ENCODE results near the gene EIF2B2.

DNA sequence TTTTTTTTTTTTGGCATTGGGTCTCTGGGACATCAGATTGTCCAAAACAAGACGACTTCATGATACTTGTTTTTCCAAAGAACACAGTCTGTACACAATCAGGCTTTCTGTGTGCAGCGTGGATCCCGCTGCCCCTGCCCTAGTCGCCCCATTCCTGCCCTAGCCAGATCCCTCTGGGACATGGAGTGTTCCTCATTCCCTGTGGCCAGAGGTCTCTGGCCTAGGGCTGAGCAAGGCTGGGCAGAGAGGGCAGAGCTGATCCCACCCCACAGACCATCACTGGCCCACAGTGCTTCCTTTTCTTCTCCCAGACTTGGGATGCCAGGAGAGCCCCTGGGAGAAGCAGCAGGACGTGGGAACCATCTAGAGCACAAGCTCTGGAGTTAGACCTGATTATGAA, 20.9 kb upstream of the EIF2B2 start:
- TF ChIP-seq, protein P1, sequence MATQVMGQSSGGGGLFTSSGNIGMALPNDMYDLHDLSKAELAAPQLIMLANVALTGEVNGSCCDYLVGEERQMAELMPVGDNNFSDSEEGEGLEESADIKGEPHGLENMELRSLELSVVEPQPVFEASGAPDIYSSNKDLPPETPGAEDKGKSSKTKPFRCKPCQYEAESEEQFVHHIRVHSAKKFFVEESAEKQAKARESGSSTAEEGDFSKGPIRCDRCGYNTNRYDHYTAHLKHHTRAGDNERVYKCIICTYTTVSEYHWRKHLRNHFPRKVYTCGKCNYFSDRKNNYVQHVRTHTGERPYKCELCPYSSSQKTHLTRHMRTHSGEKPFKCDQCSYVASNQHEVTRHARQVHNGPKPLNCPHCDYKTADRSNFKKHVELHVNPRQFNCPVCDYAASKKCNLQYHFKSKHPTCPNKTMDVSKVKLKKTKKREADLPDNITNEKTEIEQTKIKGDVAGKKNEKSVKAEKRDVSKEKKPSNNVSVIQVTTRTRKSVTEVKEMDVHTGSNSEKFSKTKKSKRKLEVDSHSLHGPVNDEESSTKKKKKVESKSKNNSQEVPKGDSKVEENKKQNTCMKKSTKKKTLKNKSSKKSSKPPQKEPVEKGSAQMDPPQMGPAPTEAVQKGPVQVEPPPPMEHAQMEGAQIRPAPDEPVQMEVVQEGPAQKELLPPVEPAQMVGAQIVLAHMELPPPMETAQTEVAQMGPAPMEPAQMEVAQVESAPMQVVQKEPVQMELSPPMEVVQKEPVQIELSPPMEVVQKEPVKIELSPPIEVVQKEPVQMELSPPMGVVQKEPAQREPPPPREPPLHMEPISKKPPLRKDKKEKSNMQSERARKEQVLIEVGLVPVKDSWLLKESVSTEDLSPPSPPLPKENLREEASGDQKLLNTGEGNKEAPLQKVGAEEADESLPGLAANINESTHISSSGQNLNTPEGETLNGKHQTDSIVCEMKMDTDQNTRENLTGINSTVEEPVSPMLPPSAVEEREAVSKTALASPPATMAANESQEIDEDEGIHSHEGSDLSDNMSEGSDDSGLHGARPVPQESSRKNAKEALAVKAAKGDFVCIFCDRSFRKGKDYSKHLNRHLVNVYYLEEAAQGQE (IDR thresholded peaks at IDR 0.05; ENCODE audit: unreplicated experiment), result no peak
- TF ChIP-seq, protein P2, sequence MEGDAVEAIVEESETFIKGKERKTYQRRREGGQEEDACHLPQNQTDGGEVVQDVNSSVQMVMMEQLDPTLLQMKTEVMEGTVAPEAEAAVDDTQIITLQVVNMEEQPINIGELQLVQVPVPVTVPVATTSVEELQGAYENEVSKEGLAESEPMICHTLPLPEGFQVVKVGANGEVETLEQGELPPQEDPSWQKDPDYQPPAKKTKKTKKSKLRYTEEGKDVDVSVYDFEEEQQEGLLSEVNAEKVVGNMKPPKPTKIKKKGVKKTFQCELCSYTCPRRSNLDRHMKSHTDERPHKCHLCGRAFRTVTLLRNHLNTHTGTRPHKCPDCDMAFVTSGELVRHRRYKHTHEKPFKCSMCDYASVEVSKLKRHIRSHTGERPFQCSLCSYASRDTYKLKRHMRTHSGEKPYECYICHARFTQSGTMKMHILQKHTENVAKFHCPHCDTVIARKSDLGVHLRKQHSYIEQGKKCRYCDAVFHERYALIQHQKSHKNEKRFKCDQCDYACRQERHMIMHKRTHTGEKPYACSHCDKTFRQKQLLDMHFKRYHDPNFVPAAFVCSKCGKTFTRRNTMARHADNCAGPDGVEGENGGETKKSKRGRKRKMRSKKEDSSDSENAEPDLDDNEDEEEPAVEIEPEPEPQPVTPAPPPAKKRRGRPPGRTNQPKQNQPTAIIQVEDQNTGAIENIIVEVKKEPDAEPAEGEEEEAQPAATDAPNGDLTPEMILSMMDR (conservative IDR thresholded peaks at IDR 0.05; ENCODE audit: low read depth in 2 of 2), result no peak
- no peak for TF ChIP-seq EZH2phosphoT487 (IDR thresholded peaks at IDR 0.05; ENCODE audit: unreplicated experiment)
- TF ChIP-seq NANOG (IDR thresholded peaks at IDR 0.05; ENCODE audit: borderline replicate concordance), result no peak
- TF ChIP-seq, protein P3, sequence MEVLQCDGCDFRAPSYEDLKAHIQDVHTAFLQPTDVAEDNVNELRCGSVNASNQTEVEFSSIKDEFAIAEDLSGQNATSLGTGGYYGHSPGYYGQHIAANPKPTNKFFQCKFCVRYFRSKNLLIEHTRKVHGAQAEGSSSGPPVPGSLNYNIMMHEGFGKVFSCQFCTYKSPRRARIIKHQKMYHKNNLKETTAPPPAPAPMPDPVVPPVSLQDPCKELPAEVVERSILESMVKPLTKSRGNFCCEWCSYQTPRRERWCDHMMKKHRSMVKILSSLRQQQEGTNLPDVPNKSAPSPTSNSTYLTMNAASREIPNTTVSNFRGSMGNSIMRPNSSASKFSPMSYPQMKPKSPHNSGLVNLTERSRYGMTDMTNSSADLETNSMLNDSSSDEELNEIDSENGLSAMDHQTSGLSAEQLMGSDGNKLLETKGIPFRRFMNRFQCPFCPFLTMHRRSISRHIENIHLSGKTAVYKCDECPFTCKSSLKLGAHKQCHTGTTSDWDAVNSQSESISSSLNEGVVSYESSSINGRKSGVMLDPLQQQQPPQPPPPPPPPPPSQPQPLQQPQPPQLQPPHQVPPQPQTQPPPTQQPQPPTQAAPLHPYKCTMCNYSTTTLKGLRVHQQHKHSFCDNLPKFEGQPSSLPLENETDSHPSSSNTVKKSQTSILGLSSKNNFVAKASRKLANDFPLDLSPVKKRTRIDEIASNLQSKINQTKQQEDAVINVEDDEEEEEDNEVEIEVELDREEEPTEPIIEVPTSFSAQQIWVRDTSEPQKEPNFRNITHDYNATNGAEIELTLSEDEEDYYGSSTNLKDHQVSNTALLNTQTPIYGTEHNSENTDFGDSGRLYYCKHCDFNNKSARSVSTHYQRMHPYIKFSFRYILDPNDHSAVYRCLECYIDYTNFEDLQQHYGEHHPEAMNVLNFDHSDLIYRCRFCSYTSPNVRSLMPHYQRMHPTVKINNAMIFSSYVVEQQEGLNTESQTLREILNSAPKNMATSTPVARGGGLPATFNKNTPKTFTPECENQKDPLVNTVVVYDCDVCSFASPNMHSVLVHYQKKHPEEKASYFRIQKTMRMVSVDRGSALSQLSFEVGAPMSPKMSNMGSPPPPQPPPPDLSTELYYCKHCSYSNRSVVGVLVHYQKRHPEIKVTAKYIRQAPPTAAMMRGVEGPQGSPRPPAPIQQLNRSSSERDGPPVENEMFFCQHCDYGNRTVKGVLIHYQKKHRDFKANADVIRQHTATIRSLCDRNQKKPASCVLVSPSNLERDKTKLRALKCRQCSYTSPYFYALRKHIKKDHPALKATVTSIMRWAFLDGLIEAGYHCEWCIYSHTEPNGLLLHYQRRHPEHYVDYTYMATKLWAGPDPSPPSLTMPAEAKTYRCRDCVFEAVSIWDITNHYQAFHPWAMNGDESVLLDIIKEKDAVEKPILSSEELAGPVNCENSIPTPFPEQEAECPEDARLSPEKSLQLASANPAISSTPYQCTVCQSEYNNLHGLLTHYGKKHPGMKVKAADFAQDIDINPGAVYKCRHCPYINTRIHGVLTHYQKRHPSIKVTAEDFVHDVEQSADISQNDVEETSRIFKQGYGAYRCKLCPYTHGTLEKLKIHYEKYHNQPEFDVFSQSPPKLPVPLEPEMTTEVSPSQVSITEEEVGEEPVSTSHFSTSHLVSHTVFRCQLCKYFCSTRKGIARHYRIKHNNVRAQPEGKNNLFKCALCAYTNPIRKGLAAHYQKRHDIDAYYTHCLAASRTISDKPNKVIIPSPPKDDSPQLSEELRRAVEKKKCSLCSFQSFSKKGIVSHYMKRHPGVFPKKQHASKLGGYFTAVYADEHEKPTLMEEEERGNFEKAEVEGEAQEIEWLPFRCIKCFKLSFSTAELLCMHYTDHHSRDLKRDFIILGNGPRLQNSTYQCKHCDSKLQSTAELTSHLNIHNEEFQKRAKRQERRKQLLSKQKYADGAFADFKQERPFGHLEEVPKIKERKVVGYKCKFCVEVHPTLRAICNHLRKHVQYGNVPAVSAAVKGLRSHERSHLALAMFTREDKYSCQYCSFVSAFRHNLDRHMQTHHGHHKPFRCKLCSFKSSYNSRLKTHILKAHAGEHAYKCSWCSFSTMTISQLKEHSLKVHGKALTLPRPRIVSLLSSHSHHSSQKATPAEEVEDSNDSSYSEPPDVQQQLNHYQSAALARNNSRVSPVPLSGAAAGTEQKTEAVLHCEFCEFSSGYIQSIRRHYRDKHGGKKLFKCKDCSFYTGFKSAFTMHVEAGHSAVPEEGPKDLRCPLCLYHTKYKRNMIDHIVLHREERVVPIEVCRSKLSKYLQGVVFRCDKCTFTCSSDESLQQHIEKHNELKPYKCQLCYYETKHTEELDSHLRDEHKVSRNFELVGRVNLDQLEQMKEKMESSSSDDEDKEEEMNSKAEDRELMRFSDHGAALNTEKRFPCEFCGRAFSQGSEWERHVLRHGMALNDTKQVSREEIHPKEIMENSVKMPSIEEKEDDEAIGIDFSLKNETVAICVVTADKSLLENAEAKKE (CRISPR knock-in tag; IDR thresholded peaks at IDR 0.05), result no peak
- no peak for TF ChIP-seq POLR2AphosphoS5 (IDR thresholded peaks at IDR 0.05; ENCODE audit: low read depth)
- TF ChIP-seq EZH2 (IDR thresholded peaks at IDR 0.05; ENCODE audit: low read depth, unreplicated experiment), result no peak
- no peak for TF ChIP-seq ZNF114 (CRISPR knock-in tag; IDR thresholded peaks at IDR 0.05)

Data from GM23338 (cell line).